ENCODE measurements around the gene AAK1. TPM values are rescaled to one million over a fixed set of nuclear protein-coding genes. Genes with fewer than 3 reads are reported as not detected.

Gene AAK1
- polyA plus RNA-seq, 1 donor (not counting 4 experiments of a cell fraction or from before 2014, with no cell fraction given): 12.3 TPM

- H3K4me3 ChIP-seq (ENCODE audit: control insufficient read depth in 2 of 3, extremely low read depth in 1 of 3, insufficient read depth in 2 of 3, low read depth in 1 of 3, low read length in 3 of 3): no peak overlapping the region
- H2AFZ ChIP-seq (ENCODE audit: control insufficient read depth, low read length): no peak overlapping the region
- no peak overlapping the region for H3K4me2 ChIP-seq (ENCODE audit: control insufficient read depth, extremely low read depth, insufficient read depth, low read depth, low read length)
- TF ChIP-seq CTCF (optimal IDR thresholded peaks at IDR 0.05 in 1 of 3, IDR thresholded peaks at IDR 0.05 in 1 of 3, conservative IDR thresholded peaks at IDR 0.05 in 1 of 3; ENCODE audit: extremely low read depth in 1 of 3, insufficient read depth in 2 of 3, low read length in 3 of 3): no peak
- no peak for TF ChIP-seq EZH2 (IDR thresholded peaks at IDR 0.05; ENCODE audit: low read length)
- no peaks in the 10 kb centered on the region for H3K9me1 ChIP-seq (ENCODE audit: control insufficient read depth, extremely low read depth, insufficient read depth, low read length)
- H3K9ac ChIP-seq (ENCODE audit: control insufficient read depth, extremely low read depth, insufficient read depth, low read length): no peak overlapping the region
- H3K27me3 ChIP-seq (ENCODE audit: control insufficient read depth, extremely low read depth, insufficient read depth, low read length): no peaks in the 10 kb centered on the region
- H3K79me2 ChIP-seq (ENCODE audit: control insufficient read depth, insufficient read depth, low read length): peaks cover 63% of the 10 kb centered on the region
- FAIRE-seq (no peak), DNase-seq (ENCODE audit: low read depth, low spot score) (no peak)
- H3K27ac ChIP-seq (ENCODE audit: control insufficient read depth, insufficient read depth, low read length): no peak overlapping the region
- no peaks in the 10 kb centered on the region for H3K4me1 ChIP-seq (ENCODE audit: control insufficient read depth, extremely low read depth, insufficient read depth, low read length)
- H3K9me3 ChIP-seq (ENCODE audit: control insufficient read depth, low read depth, low read length): no peaks in the 10 kb centered on the region
- H4K20me1 ChIP-seq (ENCODE audit: control insufficient read depth, extremely low read depth, insufficient read depth, low read length): peaks cover 4% of the 10 kb centered on the region
- H3K36me3 ChIP-seq (ENCODE audit: control insufficient read depth in 2 of 2, extremely low read depth in 1 of 2, insufficient read depth in 2 of 2, low read length in 2 of 2): no peaks in the 10 kb centered on the region
- dilution Hi-C loops (cut with MboI; ENCODE audit: extremely low pct_ligation_motif_present, low sequenced_read_pairs): no loop called here
Measured at GRCh38 chr2:69624611-69625010, 18.9 kb downstream of the AAK1 start.

- H3K4me3 ChIP-seq (ENCODE audit: control insufficient read depth in 2 of 3, extremely low read depth in 1 of 3, insufficient read depth in 2 of 3, low read depth in 1 of 3, low read length in 3 of 3): no peak overlapping the region
- no peak overlapping the region for H3K27ac ChIP-seq (ENCODE audit: control insufficient read depth, insufficient read depth, low read length)
- H4K20me1 ChIP-seq (ENCODE audit: control insufficient read depth, extremely low read depth, insufficient read depth, low read length): peaks cover 4% of the 10 kb centered on the region
- H3K9me3 ChIP-seq (ENCODE audit: control insufficient read depth, low read depth, low read length): no peaks in the 10 kb centered on the region
- peaks cover 63% of the 10 kb centered on the region for H3K79me2 ChIP-seq (ENCODE audit: control insufficient read depth, insufficient read depth, low read length)
- H3K4me1 ChIP-seq (ENCODE audit: control insufficient read depth, extremely low read depth, insufficient read depth, low read length): no peaks in the 10 kb centered on the region
- no peak overlapping the region for H3K9ac ChIP-seq (ENCODE audit: control insufficient read depth, extremely low read depth, insufficient read depth, low read length)
- H3K4me2 ChIP-seq (ENCODE audit: control insufficient read depth, extremely low read depth, insufficient read depth, low read depth, low read length): no peak overlapping the region
- no peaks in the 10 kb centered on the region for H3K27me3 ChIP-seq (ENCODE audit: control insufficient read depth, extremely low read depth, insufficient read depth, low read length)
- no peak for FAIRE-seq
- no peak for DNase-seq (ENCODE audit: low read depth, low spot score)
- no peak overlapping the region for H2AFZ ChIP-seq (ENCODE audit: control insufficient read depth, low read length)
- no peaks in the 10 kb centered on the region for H3K36me3 ChIP-seq (ENCODE audit: control insufficient read depth in 2 of 2, extremely low read depth in 1 of 2, insufficient read depth in 2 of 2, low read length in 2 of 2)
- TF ChIP-seq EZH2 (IDR thresholded peaks at IDR 0.05; ENCODE audit: low read length): no peak
- TF ChIP-seq CTCF (optimal IDR thresholded peaks at IDR 0.05 in 1 of 3, IDR thresholded peaks at IDR 0.05 in 1 of 3, conservative IDR thresholded peaks at IDR 0.05 in 1 of 3; ENCODE audit: extremely low read depth in 1 of 3, insufficient read depth in 2 of 3, low read length in 3 of 3): no peak
- dilution Hi-C loops (cut with MboI; ENCODE audit: extremely low pct_ligation_motif_present, low sequenced_read_pairs): no loop called here
- H3K9me1 ChIP-seq (ENCODE audit: control insufficient read depth, extremely low read depth, insufficient read depth, low read length): no peaks in the 10 kb centered on the region
Measured at GRCh38 chr2:69624131-69624530, 19.4 kb downstream of the AAK1 start.

All from keratinocyte (primary cell).